Stomach (tissue), 4 donors: ENCODE measurements around the gene GRAMD1B.

Experiments used
- CTCF ChIP-seq, 7 experiments: fragments of 450-650 bp in 4 of 7; fragments of 200-600 bp in 3 of 7; sonication (generic) in 3 of 7; IDR thresholded peaks; one replicate each; pipeline ENCODE4 v1.5.1; 2016 to 2019; ENCODE audit warnings: antibody characterized with exemption in 7 of 7, control low read depth in 2 of 7, mild to moderate bottlenecking in 1 of 7
- EP300 ChIP-seq: sonication (generic); formaldehyde crosslinking; IDR thresholded peaks from one replicate; pipeline ENCODE4 v1.6.1; 2017; ENCODE audit warnings: antibody characterized with exemption

DNA sequence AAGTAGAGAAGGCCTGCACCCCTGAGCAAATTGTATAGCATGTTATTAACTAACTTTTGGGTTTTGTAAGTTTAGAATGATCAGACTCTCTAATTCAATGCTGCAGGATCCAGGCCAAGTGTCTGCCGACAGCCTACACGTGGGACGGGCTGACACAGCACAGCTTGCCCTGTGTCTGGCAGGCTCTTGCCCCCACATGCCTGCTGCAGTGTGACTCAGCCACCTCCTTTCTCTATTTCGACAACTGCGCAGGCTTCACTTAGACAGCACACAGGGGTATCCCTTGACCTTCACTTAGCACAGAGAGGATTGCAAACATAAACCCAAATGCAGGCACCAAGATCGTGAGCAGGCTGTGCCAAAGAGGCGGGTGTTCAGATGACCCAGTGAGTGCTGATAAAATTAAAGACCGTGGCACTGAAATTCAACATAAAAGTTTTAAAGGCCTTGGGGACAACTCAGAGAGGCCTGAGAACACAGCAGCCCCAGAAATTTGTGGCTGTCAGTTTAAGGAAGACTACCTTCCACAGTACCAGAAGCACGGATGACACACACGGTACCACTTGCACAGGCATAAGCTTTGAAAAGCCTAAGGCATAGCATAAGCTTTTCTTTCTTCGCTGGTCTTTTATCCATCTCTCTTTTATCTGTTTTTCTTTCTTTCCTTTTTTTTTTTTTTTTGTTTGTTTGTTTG is 186.6 kb downstream of the GRAMD1B start:
- TF ChIP-seq EP300: peak; percentile 59
- no peak for TF ChIP-seq CTCF (IDR thresholded peaks at IDR 0.05)
